HepG2 (cell line): ENCODE data around the gene ARID1A. TPM values are rescaled to one million over a fixed set of nuclear protein-coding genes. Genes with fewer than 3 reads are reported as not detected.

Source experiments
- ASH2L ChIP-seq: fragments of 300-600, 200-600 bp; sonication (generic); IDR thresholded peaks from 2 replicates; pipeline ENCODE4 v1.7.0; 2017; ENCODE audit warnings: low read depth, mild to moderate bottlenecking, moderate library complexity, mixed read lengths, low read length; ENCODE audit not compliant: insufficient read length
- FOXC1 ChIP-seq: sonication (generic); formaldehyde crosslinking; IDR thresholded peaks from 2 replicates; pipeline ENCODE4 v1.8.0; 2022; ENCODE audit warnings: mild to moderate bottlenecking, missing genetic modification reagents, borderline replicate concordance
- IRF9 ChIP-seq: sonication (generic); formaldehyde crosslinking; IDR thresholded peaks from 2 replicates; pipeline ENCODE4 v1.8.0; 2022; ENCODE audit warnings: missing genetic modification reagents, mild to moderate bottlenecking, borderline replicate concordance
- JUN ChIP-seq: sonication (generic); formaldehyde crosslinking; IDR thresholded peaks from 2 replicates; pipeline ENCODE4 v1.4.0; 2020; ENCODE audit warnings: mild to moderate bottlenecking, missing genetic modification reagents
- KDM2A ChIP-seq: sonication (generic); formaldehyde crosslinking; IDR thresholded peaks from 2 replicates; pipeline ENCODE4 v1.4.0; 2020; ENCODE audit warnings: low read depth, missing genetic modification reagents, borderline replicate concordance
- MIER3 ChIP-seq: IDR thresholded peaks from 2 replicates; pipeline ENCODE4 v1.6.1; 2016; ENCODE audit warnings: missing compliant biosample characterization, borderline replicate concordance
- SOX5 ChIP-seq: IDR thresholded peaks from 2 replicates; pipeline ENCODE4 v1.6.1; 2016; ENCODE audit warnings: borderline replicate concordance
- TARDBP ChIP-seq: sonication (generic); formaldehyde crosslinking; IDR thresholded peaks from 2 replicates; pipeline ENCODE4 v1.8.0; 2022; ENCODE audit warnings: mild to moderate bottlenecking, missing genetic modification reagents
- THRA ChIP-seq: sonication (generic); formaldehyde crosslinking; IDR thresholded peaks from 2 replicates; pipeline ENCODE4 v1.4.0; 2020; ENCODE audit warnings: missing genetic modification reagents, borderline replicate concordance
- ZKSCAN1 ChIP-seq: fragments of 150-350 bp; IDR thresholded peaks from 2 replicates; pipeline ENCODE4 v1.6.1; 2014; ENCODE audit warnings: low read length
- ZNF180 ChIP-seq: sonication (generic); formaldehyde crosslinking; IDR thresholded peaks from 2 replicates; pipeline ENCODE4 v1.4.0; 2020; ENCODE audit warnings: low read depth, missing genetic modification reagents, borderline replicate concordance
- ZNF318 ChIP-seq: sonication (generic); formaldehyde crosslinking; IDR thresholded peaks from 2 replicates; pipeline ENCODE4 v1.4.0; 2020; ENCODE audit warnings: mild to moderate bottlenecking, missing genetic modification reagents
- ZNF414 ChIP-seq: sonication (generic); formaldehyde crosslinking; IDR thresholded peaks from 2 replicates; pipeline ENCODE4 v1.5.0; 2020; ENCODE audit warnings: missing genetic modification reagents
- ZNF589 ChIP-seq: sonication (generic); formaldehyde crosslinking; conservative IDR thresholded peaks from 2 replicates; pipeline ENCODE4 v1.8.0; 2022; ENCODE audit warnings: mild to moderate bottlenecking, moderate library complexity, missing genetic modification reagents
- ZNF781 ChIP-seq: sonication (generic); formaldehyde crosslinking; IDR thresholded peaks from 2 replicates; pipeline ENCODE4 v1.5.1; 2020; ENCODE audit warnings: borderline replicate concordance, mild to moderate bottlenecking, missing genetic modification reagents; ENCODE audit errors: not compliant biosample characterization
- polyA plus RNA-seq, 8 experiments: library from polyadenylated mRNA; depleted of rRNA in 3 of 8; stranded (reverse) in 7 of 8; unstranded in 1 of 8; fragments of >200 nt; fragmentation: Illumina TruSeq in 4 of 8; extraction: Trizol in 4 of 8; gene quantifications; 2 replicates each; pipeline versions ENCODE4 v1.2.1 to v1.2.3, GENCODE V29; 2011 to 2016; ENCODE audit warnings: low read depth in 4 of 8, missing spikeins in 1 of 8, mixed read lengths in 1 of 8; ENCODE audit not compliant: insufficient read depth in 1 of 8
- total RNA-seq, 5 experiments: library from RNA; depleted of rRNA; stranded (reverse); fragments of >200 nt; fragmentation: Illumina TruSeq; extraction: Trizol; gene quantifications; 2 replicates each; pipeline ENCODE4 v1.2.3, GENCODE V29; 2016; ENCODE audit warnings: low read depth in 1 of 5

The ARID1A gene
- total and polyA plus RNA-seq, 2 of the 13 experiments (the other 11 are each of a cell fraction or from before 2014, with no cell fraction given), result 11.9 to 15.9 TPM

DNA sequence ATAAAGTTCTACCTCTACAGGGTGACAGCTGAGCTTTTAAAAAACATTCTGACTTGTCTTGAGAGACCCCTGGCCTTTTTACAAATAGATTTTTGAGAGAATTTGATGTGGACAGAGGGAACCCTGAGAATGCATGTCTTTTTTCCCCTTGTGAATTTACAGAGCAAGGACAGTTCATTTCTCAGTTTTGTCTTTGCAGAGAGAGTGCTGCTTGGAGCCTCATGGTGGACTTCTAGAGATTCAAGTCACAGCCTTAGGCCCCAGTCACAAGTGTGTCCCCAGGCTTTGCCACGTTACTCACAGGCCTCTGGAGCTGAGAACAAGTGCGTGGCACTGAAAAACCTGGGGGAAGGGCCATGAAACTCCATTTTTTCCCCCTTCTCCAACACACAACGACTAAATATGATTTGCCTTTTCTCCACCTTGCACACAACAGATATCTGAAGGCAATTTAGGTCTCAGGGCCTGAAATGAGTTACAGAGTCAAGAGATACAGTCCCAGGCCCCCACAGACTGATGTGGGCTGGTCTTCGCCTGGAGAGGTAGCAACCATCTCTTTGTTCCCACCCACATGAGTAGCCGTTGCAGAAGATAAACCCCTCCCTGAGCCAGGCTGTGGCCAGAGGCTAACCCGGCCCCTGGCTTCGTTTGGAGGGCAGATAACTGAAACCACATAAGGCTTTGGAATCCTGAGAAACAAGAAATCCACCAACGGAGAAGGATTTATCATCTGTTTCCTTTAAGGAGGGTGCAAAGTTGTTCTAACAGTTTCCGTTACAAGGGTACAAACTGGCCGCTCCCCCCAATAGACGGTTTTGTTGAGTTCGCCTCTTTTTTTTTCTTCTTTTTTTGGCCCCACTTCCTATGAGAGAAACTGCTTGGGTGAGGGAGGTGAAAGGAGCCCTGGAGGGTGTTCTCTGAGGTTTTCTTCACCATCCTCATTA lies 90.9 kb downstream of the ARID1A start (continued):
- TF ChIP-seq ZNF414 (CRISPR knock-in tag), result no peak
- TF ChIP-seq JUN (CRISPR knock-in tag), result no peak
- TF ChIP-seq KDM2A (CRISPR knock-in tag), result no peak
- no peak for TF ChIP-seq ASH2L
- no peak for TF ChIP-seq ZNF589 (CRISPR knock-in tag)
- TF ChIP-seq IRF9 (CRISPR knock-in tag), result no peak
- no peak for TF ChIP-seq ZNF180 (CRISPR knock-in tag)
- TF ChIP-seq ZKSCAN1, result no peak
- no peak for TF ChIP-seq TARDBP
- 0 out of 2 replicates have a peak, but pooled peaks have one; percentile 25 for TF ChIP-seq THRA (CRISPR knock-in tag)
- TF ChIP-seq FOXC1 (CRISPR knock-in tag), result no peak
- no peak for TF ChIP-seq ZNF781
- TF ChIP-seq MIER3, result no peak
- no peak for TF ChIP-seq ZNF318 (CRISPR knock-in tag)
- TF ChIP-seq SOX5 (CRISPR knock-in tag), result peak; percentile 32; the same call in 1 of the 2 replicates
